Measurements from ENCODE around the gene UST.

Gene UST

GRCh38 chr6:149014631-149015534 lies 268.1 kb downstream of the UST start:
- TF ChIP-seq GATA1 (IDR thresholded peaks at IDR 0.05; ENCODE audit: low read depth, low read length) (no peak), POLR2A (IDR thresholded peaks at IDR 0.05; ENCODE audit: low read length) (no peak)
- no peak for DNase-seq

GRCh38 chr6:149015535-149016525 lies 269.0 kb downstream of the UST start:
- DNase-seq = no peak
- TF ChIP-seq GATA1 (IDR thresholded peaks at IDR 0.05; ENCODE audit: low read depth, low read length) (no peak), POLR2A (IDR thresholded peaks at IDR 0.05; ENCODE audit: low read length) (no peak)

DNA sequence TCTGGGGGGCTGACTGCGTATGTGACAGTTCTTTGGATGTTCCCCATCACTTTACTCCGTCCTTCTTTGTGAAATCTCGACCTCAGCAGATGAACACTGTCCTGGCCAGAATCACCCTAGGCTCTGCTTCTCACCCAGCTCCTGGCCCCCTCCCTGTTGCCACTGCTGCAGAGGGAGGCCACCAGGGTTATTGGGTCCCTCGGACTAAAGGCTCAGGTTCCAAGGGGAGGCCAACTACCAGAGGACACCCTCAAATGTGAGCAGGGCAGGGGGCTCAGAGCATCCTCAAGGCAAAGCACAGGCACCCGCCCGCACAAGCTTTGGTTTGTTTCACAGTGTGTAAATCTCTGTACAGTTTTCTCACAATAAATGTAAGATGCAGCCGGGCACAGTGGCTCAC lies 269.9 kb downstream of the UST start:
- TF ChIP-seq POLR2A (IDR thresholded peaks at IDR 0.05; ENCODE audit: low read length) = no peak
- no peak for TF ChIP-seq GATA1 (IDR thresholded peaks at IDR 0.05; ENCODE audit: low read depth, low read length)
- no peak for DNase-seq

GRCh38 chr6:149020319-149020718 lies 273.5 kb downstream of the UST start:
- TF ChIP-seq POLR2A (IDR thresholded peaks at IDR 0.05; ENCODE audit: low read length) (no peak), GATA1 (IDR thresholded peaks at IDR 0.05; ENCODE audit: low read depth, low read length) (no peak)
- DNase-seq = no peak

DNA sequence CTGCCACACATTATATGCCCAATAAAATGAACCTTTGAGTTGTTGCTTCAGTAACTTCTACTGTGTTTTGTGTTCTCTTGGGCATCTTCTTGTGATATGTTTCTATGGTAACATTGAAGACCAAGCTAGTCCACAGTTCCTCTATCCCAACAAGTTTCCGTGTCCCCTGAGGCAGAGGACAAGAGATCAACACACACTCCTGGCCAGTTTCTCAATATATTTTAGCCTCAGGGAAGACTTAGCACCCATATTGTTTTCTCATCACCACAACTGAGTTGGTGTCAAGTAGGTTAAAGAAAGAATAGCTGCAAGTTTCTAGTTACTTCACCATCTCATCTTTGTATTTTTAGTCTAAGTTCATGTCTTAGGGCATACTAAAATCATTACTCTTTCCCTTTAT lies 277.5 kb downstream of the UST start:
- DNase-seq = no peak
- TF ChIP-seq GATA1 (IDR thresholded peaks at IDR 0.05; ENCODE audit: low read depth, low read length) (no peak), POLR2A (IDR thresholded peaks at IDR 0.05; ENCODE audit: low read length) (no peak)

- no peak for DNase-seq
- TF ChIP-seq GATA1 (IDR thresholded peaks at IDR 0.05; ENCODE audit: low read depth, low read length) (no peak), POLR2A (IDR thresholded peaks at IDR 0.05; ENCODE audit: low read length) (no peak)
Measured at GRCh38 chr6:149025061-149025460, 278.2 kb downstream of the UST start.

DNA sequence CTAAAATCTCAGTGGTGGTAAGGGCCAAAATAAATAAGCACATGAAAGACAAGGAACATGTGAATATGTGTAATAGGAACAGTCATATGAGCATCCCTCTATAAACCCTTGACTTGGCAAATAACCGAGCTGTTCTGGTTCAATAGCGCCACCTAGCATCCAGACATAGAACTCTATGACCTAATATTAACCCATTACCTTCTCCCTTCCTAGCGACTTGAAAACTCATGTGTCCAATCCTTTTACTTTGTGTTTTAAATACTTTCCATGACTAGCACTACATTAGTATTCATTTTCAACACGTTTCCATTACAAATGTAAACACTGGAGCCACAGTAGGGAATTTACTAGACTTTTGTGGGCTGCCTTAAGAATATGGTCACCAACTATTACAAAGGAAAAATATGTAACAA lies 279.7 kb downstream of the UST start:
- no peak for TF ChIP-seq GATA1 (IDR thresholded peaks at IDR 0.05; ENCODE audit: low read depth, low read length)
- no peak for TF ChIP-seq POLR2A (IDR thresholded peaks at IDR 0.05; ENCODE audit: low read length)
- DNase-seq = peak; percentile 66 to 67

GRCh38 chr6:149027484-149027883 lies 280.7 kb downstream of the UST start:
- TF ChIP-seq GATA1 (IDR thresholded peaks at IDR 0.05; ENCODE audit: low read depth, low read length) = no peak
- TF ChIP-seq POLR2A (IDR thresholded peaks at IDR 0.05; ENCODE audit: low read length) = no peak

DNA sequence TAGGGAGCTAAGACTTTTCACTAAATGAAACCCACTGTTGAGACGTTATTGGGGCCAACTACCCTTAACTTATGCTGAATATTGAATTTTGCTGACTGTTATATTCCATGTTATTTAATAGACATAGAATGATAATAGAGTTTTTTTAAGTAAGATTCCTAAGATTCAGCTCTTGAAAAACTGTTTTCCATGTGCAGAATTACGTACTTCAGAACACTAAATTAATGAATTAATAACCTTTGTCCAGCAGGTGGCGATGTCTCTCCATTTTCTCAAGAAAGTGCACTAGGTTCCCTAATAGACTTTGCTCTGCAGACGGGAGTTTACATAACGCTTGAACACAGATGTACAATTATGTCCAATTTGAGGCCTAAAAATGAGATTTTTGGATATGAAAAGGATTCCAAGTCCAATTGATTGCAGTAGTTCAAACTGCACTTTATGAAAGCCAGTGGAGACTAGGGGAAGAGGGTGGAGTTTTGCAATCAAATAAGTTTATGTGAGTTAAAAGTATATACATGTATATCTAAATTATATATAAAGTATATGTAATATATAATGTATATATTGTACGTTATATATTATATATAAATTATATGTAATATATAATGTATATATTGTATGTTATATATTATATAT lies 282.1 kb downstream of the UST start:
- DNase-seq = peak; percentile 85 to 92
- TF ChIP-seq GATA1 (IDR thresholded peaks at IDR 0.05; ENCODE audit: low read depth, low read length) = no peak
- TF ChIP-seq POLR2A (IDR thresholded peaks at IDR 0.05; ENCODE audit: low read length) = no peak

More at GRCh38 chr6:149027484-149027883, 280.7 kb downstream of the UST start:
- DNase-seq = no peak

- TF ChIP-seq GATA1 (IDR thresholded peaks at IDR 0.05; ENCODE audit: low read depth, low read length) (no peak), POLR2A (IDR thresholded peaks at IDR 0.05; ENCODE audit: low read length) (no peak)
- no peak for DNase-seq
Measured at GRCh38 chr6:149031201-149031858, 284.5 kb downstream of the UST start.

- TF ChIP-seq GATA1 (IDR thresholded peaks at IDR 0.05; ENCODE audit: low read depth, low read length) (no peak), POLR2A (IDR thresholded peaks at IDR 0.05; ENCODE audit: low read length) (no peak)
- DNase-seq = no peak
Measured at GRCh38 chr6:149031859-149032598, 285.2 kb downstream of the UST start.

- DNase-seq = no peak
Measured at GRCh38 chr6:149032599-149033405, 286.0 kb downstream of the UST start.

More at GRCh38 chr6:149032599-149033405, 286.0 kb downstream of the UST start:
- no peak for TF ChIP-seq GATA1 (IDR thresholded peaks at IDR 0.05; ENCODE audit: low read depth, low read length)
- TF ChIP-seq POLR2A (IDR thresholded peaks at IDR 0.05; ENCODE audit: low read length) = no peak

Data from erythroblast (primary cell).